Omental fat pad (tissue), 4 donors: ENCODE data around the gene CENPT. TPM values are rescaled to one million over a fixed set of nuclear protein-coding genes. Genes with fewer than 3 reads are reported as not detected.

Experiments used
- ATAC-seq: fragments of 150-250 bp; one replicate; pipeline ENCODE4 v1.9.1; 2016; ENCODE audit warnings: mild to moderate bottlenecking, moderate library complexity; ENCODE audit not compliant: low FRiP score
- DNase-seq: peaks from one replicate; pipeline ENCODE4 v3.0.0-alpha.2; 2019; ENCODE audit warnings: low spot score
- total RNA-seq, 4 donors: library from RNA; depleted of rRNA; stranded (reverse); fragments of >200 nt; gene quantifications; one replicate each; pipeline ENCODE4 v1.1.0, GENCODE V29; 2016
- TF ChIP-seq, protein P1 (sequence below), 3 donors: fragments of 450-650 bp; IDR thresholded peaks; one replicate each; pipeline ENCODE4 v1.5.1; 2016 to 2017; ENCODE audit warnings: antibody characterized with exemption in 3 of 3, mild to moderate bottlenecking in 3 of 3, moderate library complexity in 2 of 3

The CENPT gene
- total RNA-seq, 4 donors from 2014 or later, result 22.9 to 135 (median 37.8) TPM

DNA sequence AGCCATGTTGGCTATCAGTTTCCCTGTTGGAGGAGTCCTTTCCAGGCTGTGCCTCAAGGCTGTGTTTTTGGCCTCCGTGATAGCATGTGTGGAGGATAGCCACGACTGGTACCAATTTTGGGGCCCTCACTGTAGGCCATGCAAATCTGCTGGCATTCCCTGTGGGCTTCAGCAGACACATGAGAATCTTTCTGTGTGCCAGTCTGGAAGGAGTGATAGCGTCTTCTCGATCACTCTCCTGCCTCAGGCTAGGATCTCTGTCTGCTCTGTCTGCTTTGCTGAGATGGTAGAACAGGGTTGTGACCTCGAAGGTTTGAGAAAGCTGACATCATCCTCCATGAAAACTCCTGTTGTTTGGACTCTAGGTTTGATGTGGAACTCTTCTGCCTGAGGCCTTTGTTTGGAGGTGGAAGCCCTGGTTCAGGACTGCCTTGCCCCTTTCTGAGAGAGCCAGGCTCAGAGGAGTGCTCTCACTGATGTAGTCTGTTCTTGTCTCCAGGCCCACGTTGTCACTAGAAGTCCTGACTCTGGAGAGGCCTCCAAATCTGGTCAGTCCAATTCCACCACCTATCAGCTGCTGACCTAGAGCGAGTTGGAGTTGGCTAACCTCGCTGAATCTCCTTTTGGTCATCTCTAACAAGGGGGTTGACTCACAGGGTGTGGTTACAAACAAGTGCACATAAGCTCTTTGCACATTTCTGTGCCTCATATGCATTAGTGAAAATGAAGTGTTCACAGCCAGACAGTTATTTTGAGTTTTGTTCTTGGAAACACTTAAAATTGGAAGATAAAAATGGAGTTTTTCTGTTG is 13.3 kb upstream of the CENPT start:
- peak; percentile 17 for ATAC-seq
- no peak for DNase-seq
- TF ChIP-seq, protein P1, sequence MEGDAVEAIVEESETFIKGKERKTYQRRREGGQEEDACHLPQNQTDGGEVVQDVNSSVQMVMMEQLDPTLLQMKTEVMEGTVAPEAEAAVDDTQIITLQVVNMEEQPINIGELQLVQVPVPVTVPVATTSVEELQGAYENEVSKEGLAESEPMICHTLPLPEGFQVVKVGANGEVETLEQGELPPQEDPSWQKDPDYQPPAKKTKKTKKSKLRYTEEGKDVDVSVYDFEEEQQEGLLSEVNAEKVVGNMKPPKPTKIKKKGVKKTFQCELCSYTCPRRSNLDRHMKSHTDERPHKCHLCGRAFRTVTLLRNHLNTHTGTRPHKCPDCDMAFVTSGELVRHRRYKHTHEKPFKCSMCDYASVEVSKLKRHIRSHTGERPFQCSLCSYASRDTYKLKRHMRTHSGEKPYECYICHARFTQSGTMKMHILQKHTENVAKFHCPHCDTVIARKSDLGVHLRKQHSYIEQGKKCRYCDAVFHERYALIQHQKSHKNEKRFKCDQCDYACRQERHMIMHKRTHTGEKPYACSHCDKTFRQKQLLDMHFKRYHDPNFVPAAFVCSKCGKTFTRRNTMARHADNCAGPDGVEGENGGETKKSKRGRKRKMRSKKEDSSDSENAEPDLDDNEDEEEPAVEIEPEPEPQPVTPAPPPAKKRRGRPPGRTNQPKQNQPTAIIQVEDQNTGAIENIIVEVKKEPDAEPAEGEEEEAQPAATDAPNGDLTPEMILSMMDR (IDR thresholded peaks at IDR 0.05), result no peak

- DNase-seq (no peak), ATAC-seq (no peak)
- TF ChIP-seq, protein P1 (IDR thresholded peaks at IDR 0.05), result no peak
These were observed 11.0 kb upstream of the CENPT start for GRCh38 chr16:67858500-67858899.

DNA sequence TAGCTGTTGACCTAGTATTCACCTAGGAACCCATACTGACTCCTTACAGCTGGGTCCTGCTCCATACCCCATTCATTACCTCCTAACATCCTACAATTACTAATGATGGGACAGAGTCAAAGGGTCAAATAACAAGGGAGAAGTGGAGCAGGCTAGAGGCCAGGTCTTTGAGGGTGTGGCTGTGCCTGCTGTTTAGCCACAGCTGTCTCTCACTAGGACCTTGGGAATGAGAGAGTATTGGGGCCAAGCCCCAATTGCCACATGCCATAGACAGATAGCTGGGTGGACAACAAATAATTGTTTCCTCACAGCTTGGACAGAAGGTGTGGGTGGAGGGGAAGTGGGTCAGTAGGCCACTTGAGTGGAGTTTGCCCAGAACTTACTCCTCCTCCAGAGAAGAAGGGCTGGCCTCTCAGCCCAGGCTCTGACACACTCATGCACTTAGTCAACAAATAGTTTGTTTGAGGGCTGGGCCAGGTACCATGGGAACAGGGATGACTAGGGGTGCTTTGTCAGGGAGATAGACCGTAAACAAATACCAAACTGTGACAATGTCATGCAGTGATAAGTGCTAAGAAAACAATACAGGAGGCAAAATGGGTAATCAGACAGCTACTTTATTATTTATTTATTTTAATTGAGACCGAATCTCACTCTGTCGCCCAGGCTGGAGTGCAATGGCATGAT is 10.2 kb upstream of the CENPT start:
- ATAC-seq, result peak; percentile 94
- peak; percentile 56 for DNase-seq
- TF ChIP-seq, protein P1 (IDR thresholded peaks at IDR 0.05), result no peak

GRCh38 chr16:67856927-67857546 is 9.5 kb upstream of the CENPT start:
- TF ChIP-seq, protein P1 (IDR thresholded peaks at IDR 0.05), result no peak
- no peak for ATAC-seq

GRCh38 chr16:67855789-67856188 is 8.3 kb upstream of the CENPT start:
- DNase-seq, result no peak
- no peak for ATAC-seq
- TF ChIP-seq, protein P1 (IDR thresholded peaks at IDR 0.05), result no peak

More at GRCh38 chr16:67856927-67857546, 9.5 kb upstream of the CENPT start:
- no peak for DNase-seq

- ATAC-seq (no peak), DNase-seq (no peak)
- TF ChIP-seq, protein P1 (IDR thresholded peaks at IDR 0.05), result no peak
These were observed 6.2 kb upstream of the CENPT start for GRCh38 chr16:67853670-67854069.
